ENCODE results near the gene RAD51D. TPM values are rescaled to one million over a fixed set of nuclear protein-coding genes. Genes with fewer than 3 reads are reported as not detected.
"Not testable (repeated sequence)": the region's sequence is repeated elsewhere in the genome, so short reads cannot be mapped to it uniquely, and the experiment has no call there.

RAD51D gene
- total RNA-seq, 2 experiments from 2014 or later = 25.6 to 25.9 TPM

- POLR2A ChIA-PET = no interaction called here
- CTCF ChIA-PET = interaction anchor here (1.5 kb wide), 1 partner anchor 15 kb away, joined by 4 read pairs; no protein-coding TSS in a partner anchor
- no peak overlapping the region for H3K4me3 Mint-ChIP-seq
- no peaks in the 10 kb centered on the region for H3K9me3 Mint-ChIP-seq
- no peak overlapping the region for H3K27ac Mint-ChIP-seq
- peaks cover 9% of the 10 kb centered on the region for H3K4me1 Mint-ChIP-seq
- no peaks in the 10 kb centered on the region for H3K27me3 Mint-ChIP-seq
- H3K36me3 Mint-ChIP-seq (ENCODE audit: low read depth) = peaks cover 52% of the 10 kb centered on the region
- DNase-seq = no peak
These were observed 15.7 kb upstream of the RAD51D start for GRCh38 chr17:35135322-35135721.

DNA sequence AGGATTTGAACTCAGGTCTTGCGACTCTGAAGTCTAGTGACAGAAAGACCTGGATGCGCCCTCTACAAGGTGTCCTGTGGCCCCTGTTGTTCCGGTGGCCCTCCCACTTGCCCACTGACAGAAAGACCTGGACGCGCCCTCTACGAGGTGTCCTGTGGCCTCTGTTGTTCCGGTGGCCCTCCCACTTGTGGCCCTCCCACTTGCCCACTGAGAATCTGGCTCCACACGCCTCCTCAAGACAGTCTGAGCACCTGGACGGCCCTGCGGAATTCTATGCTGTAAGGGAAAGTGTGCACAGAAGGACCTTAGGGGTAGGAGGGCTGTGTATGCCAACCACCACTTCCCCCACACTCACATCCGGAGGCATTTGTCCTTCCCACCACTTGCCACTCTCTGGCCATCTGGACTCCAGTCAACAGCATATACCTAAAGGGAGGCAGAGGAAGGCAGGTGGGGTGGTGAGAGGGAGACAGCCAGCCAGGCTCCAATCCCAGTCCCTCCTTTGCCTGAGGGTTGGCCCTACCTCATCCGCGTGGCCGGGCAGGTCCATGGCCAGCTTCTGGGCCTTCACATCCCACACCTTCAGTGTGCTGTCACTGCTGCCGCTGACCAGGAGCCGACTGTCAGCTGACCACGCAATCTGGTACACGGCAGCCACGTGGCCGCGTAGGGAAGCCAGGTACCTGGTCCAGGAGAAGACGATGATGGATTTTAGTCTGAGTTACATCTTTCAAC lies 13.3 kb upstream of the RAD51D start:
- H3K36me3 Mint-ChIP-seq (ENCODE audit: low read depth) = peaks cover 43% of the 10 kb centered on the region
- ChIA-PET CTCF (no interaction called here), POLR2A (no interaction called here)
- H3K27me3 Mint-ChIP-seq = no peaks in the 10 kb centered on the region
- no peak overlapping the region for H3K27ac Mint-ChIP-seq
- no peaks in the 10 kb centered on the region for H3K9me3 Mint-ChIP-seq
- H3K4me3 Mint-ChIP-seq = no peak overlapping the region
- no peaks in the 10 kb centered on the region for H3K4me1 Mint-ChIP-seq
- DNase-seq = no peak

DNA sequence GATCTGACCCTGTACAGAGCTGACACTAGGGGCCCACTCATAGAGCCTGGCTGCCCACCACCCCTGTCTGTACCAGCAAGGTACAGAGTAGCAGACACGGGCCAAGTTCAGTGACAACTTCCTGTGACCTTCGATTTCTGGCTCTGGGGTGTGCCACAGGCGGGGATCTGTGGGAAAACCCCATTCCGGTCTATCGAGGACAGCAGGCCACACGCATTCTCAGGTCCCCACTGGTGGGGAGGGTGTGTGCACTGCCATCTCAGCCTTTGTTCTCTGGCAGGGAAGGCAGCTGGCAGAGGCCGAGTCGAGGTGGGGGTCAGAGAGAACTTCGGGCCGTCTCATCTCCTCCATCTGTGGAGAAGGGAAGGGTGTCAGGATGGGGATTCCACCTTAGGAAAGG lies 12.4 kb upstream of the RAD51D start:
- H3K4me3 Mint-ChIP-seq = no peak overlapping the region
- H3K36me3 Mint-ChIP-seq (ENCODE audit: low read depth) = peaks cover 37% of the 10 kb centered on the region
- no peak overlapping the region for H3K27ac Mint-ChIP-seq
- no peaks in the 10 kb centered on the region for H3K27me3 Mint-ChIP-seq
- ChIA-PET POLR2A (interaction anchor here (2.3 kb wide), 1 partner anchor 9 kb away, joined by 14 read pairs; the partner anchor contains the start of gene NLE1), CTCF (no interaction called here)
- no peaks in the 10 kb centered on the region for H3K4me1 Mint-ChIP-seq
- H3K9me3 Mint-ChIP-seq = no peaks in the 10 kb centered on the region
- no peak for DNase-seq

DNA sequence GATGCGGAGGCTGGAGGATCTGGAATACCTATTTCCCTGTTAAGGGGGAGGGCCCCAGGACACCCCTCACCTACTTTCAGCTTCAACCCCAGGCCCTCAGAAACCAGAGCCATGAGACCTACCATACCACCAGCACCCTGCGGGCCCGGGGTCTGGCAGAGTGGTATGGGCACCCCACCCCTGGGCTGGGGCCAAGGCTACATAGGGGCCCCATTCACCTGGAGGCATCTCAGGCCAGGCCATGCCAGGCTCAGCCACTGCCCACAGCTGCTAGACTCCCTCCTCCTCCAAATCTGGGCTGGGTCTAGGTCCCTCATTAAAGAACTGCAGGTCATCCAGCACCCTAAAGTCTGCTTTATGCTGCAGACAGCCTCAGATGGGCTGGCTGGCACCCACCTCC lies 10.7 kb upstream of the RAD51D start:
- ChIA-PET CTCF (interaction anchor here (0.9 to 1.4 kb wide), 3 partner anchors 11 to 13 kb away, joined by 3 to 5 read pairs (median 5); partner anchors contain the start of gene RAD51D), POLR2A (interaction anchor here (1.0 to 2.3 kb wide), 3 partner anchors 9 to 83 kb away, joined by 3 to 14 read pairs (median 3); partner anchors contain the start of gene NLE1)
- Mint-ChIP-seq H3K36me3 (ENCODE audit: low read depth) (peaks cover 23% of the 10 kb centered on the region), H3K4me3 (no peak overlapping the region), H3K4me1 (no peaks in the 10 kb centered on the region), H3K27ac (no peak overlapping the region), H3K27me3 (no peaks in the 10 kb centered on the region), H3K9me3 (no peaks in the 10 kb centered on the region)
- no peak for DNase-seq

- H3K9me3 Mint-ChIP-seq = no peaks in the 10 kb centered on the region
- H3K27me3 Mint-ChIP-seq = no peaks in the 10 kb centered on the region
- H3K36me3 Mint-ChIP-seq (ENCODE audit: low read depth) = peaks cover 18% of the 10 kb centered on the region
- H3K27ac Mint-ChIP-seq = no peak overlapping the region
- no peaks in the 10 kb centered on the region for H3K4me1 Mint-ChIP-seq
- DNase-seq = no peak
- ChIA-PET CTCF (no interaction called here), POLR2A (interaction anchor here (0.8 to 1.3 kb wide), 5 partner anchors 9 to 108 kb away, joined by 3 read pairs; no protein-coding TSS in a partner anchor)
- no peak overlapping the region for H3K4me3 Mint-ChIP-seq
These were observed 10.3 kb upstream of the RAD51D start for GRCh38 chr17:35129973-35130351.

DNA sequence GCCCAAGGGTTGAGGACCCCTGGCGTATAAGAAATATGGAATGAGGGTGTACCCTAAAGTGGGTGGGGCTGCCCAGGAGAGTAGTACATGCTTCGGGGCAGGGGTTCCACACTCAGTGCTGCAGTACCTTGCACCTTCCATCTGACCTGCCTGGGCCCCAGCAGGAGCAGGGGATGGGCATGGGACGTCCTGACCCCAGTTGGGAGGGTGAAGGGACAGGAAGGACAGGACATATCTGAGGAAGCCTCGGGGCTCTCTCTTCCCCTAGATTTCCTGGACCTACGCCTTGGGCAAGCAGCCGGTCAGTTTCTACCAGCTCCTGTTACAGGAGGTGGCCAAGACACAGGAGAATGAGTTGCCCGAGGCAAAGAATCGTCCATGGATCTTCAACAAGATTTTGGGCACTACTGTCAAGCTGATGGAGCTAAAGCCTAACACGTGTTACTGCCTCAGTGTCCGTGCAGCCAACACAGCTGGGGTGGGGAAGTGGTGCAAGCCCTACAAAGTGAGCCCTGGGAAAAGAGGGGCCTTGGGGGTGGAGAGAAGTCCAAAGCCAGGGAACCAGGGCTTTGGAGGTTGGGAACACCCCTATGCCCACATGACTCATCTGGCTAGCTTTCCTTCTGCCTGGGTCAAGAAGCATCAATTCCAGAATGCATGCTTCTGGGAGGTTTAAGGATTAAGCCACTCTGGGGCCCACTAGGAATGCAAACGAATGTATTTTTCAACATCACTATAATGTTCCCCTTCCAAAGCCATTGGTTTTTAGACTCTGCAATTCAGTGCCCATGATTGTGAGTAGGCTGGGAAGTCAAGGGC lies 9.7 kb upstream of the RAD51D start:
- Mint-ChIP-seq H3K9me3 (no peaks in the 10 kb centered on the region), H3K36me3 (ENCODE audit: low read depth) (peaks cover 14% of the 10 kb centered on the region), H3K27me3 (no peaks in the 10 kb centered on the region), H3K4me1 (no peaks in the 10 kb centered on the region), H3K4me3 (no peak overlapping the region), H3K27ac (no peak overlapping the region)
- ChIA-PET POLR2A (interaction anchor here (0.8 to 1.3 kb wide), 4 partner anchors 10 to 108 kb away, joined by 3 read pairs; no protein-coding TSS in a partner anchor), CTCF (interaction anchor here (0.9 kb wide), 2 partner anchors 9 to 10 kb away, joined by 3 to 5 read pairs; no protein-coding TSS in a partner anchor)
- no peak for DNase-seq

DNA sequence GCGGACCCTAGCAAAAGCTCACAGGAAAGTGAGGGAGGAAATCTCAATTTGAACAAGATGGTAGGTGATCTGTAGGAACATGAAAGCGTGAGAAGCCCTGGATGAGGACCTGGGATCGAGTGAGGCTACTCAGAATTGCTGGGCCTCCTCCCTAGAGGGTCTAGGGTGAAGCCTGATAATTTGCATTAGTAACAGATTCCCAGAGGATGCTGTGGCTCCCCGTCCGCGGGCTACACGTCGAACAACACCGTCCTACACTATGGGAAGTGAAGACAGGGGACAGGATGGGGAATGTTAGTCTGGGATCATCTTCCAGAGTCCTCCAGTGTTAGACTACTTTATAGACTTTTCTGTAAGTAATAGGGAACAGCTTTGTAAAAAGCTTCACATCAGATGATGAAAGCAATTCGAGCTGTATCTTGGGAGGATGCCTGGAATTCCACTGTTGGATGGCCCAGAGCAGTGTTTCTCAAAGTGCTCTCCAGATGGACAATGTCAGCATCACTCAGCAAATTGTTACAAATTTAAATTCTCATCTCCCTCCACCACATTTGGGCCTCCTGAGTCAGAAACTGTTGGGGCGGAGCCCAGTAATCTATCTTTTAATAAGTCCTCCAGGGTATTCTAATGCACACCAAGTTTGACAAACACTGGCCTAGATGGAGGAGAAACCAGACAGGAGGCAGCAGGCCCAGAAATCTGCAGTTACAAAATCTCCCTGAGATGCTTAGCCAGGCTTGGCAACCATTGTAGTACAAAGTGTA lies 8.3 kb upstream of the RAD51D start:
- ChIA-PET POLR2A (interaction anchor here (0.7 to 1.7 kb wide), 4 partner anchors 8 to 21 kb away, joined by 3 to 5 read pairs (median 4); partner anchors contain the start of gene RAD51D), CTCF (interaction anchor here (0.6 to 0.9 kb wide), 3 partner anchors 8 to 487 kb away, joined by 3 to 5 read pairs (median 3); no protein-coding TSS in a partner anchor)
- no peak for DNase-seq
- Mint-ChIP-seq H3K4me3 (no peak overlapping the region), H3K36me3 (ENCODE audit: low read depth) (peaks cover 5% of the 10 kb centered on the region), H3K27ac (no peak overlapping the region), H3K9me3 (no peaks in the 10 kb centered on the region), H3K4me1 (no peaks in the 10 kb centered on the region), H3K27me3 (no peaks in the 10 kb centered on the region)

DNA sequence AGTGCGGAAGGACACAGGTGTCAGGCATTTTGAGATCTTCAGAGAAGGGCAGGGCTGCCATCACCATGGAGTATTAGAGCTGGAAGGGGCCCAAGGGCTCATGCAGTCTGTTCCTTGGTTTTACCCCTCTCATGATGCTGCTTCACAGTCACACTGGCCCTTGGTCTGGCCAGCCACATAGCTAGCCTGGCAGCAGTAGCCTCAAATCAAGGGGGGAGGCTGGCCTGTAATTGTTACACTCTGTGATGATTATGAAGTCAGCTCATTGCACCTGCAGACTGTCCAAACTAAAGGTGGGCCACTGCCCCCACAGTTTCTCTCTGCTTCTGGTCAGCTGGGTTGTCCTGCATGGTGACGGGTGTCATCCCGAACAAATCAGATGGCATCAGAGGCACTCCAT lies 1.7 kb upstream of the RAD51D start, which contains the start of gene FNDC8:
Gene FNDC8 (plus strand): TSS at position 301 of the 400 bp plus-strand sequence. CDS start 79 bp downstream, at position 380.
- Mint-ChIP-seq H3K4me3 (no peak within 1 kb of the TSS), H3K9me3 (no peaks in the 10 kb centered on the region), H3K36me3 (ENCODE audit: low read depth) (peaks cover 13% of the 10 kb centered on the region), H3K27me3 (no peaks in the 10 kb centered on the region), H3K27ac (no peak within 1 kb of the TSS), H3K4me1 (peaks cover 29% of the 10 kb centered on the region)
- ChIA-PET POLR2A (interaction anchor here (0.9 to 2.2 kb wide), 2 partner anchors 10 to 579 kb away, joined by 3 to 9 read pairs; no protein-coding TSS in a partner anchor), CTCF (interaction anchor here (1.0 to 5.2 kb wide), 3 partner anchors 57 to 126 kb away, joined by 3 to 123 read pairs (median 17); partner anchors contain the start of gene RFFL)
- DNase-seq = no peak

DNA sequence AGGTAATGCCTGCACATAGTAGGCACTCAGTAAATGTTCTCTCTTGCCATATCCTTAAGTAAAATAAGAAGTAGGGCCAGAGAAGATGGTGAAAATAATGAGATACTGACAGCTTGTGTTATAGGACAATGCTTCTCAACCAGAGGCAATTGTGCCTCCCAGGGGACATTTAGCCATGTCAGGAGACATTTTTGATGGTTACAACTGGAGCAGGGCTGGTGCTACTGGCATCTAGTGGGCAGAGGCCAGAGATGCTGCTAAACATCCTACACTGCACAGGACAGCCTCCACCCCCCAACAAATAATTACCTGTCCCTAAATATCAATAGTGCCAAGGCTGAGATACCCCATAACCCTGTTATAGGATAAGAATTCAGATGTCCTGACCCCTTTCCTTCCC lies 1.7 kb downstream of the RAD51D start:
- DNase-seq = peak; percentile 66
- peaks cover 42% of the 10 kb centered on the region for H3K4me1 Mint-ChIP-seq
- no peaks in the 10 kb centered on the region for H3K27me3 Mint-ChIP-seq
- H3K27ac Mint-ChIP-seq = peak overlapping the region; percentile 78
- H3K9me3 Mint-ChIP-seq = no peaks in the 10 kb centered on the region
- H3K4me3 Mint-ChIP-seq = peak overlapping the region; percentile 79
- POLR2A ChIA-PET = interaction anchor here (0.6 to 3.7 kb wide), 10 partner anchors 28 to 692 kb away, joined by 3 to 29 read pairs (median 10); partner anchors contain the start of genes CCT6B, LIG3, RFFL and ZNF830
- H3K36me3 Mint-ChIP-seq (ENCODE audit: low read depth) = peaks cover 27% of the 10 kb centered on the region
- CTCF ChIA-PET = interaction anchor here (1.0 to 5.2 kb wide), 15 partner anchors 11 to 577 kb away, joined by 3 to 123 read pairs (median 6); partner anchors contain the start of gene RFFL

GRCh38 chr17:35116845-35117244 lies 2.8 kb downstream of the RAD51D start:
- no peaks in the 10 kb centered on the region for H3K9me3 Mint-ChIP-seq
- H3K4me3 Mint-ChIP-seq = no peak overlapping the region
- H3K36me3 Mint-ChIP-seq (ENCODE audit: low read depth) = peaks cover 27% of the 10 kb centered on the region
- H3K4me1 Mint-ChIP-seq = peaks cover 43% of the 10 kb centered on the region
- CTCF ChIA-PET = interaction anchor here (1.5 to 5.2 kb wide), 2 partner anchors 14 to 122 kb away, joined by 5 to 123 read pairs; no protein-coding TSS in a partner anchor
- H3K27ac Mint-ChIP-seq = no peak overlapping the region
- no peak for DNase-seq
- no peaks in the 10 kb centered on the region for H3K27me3 Mint-ChIP-seq
- POLR2A ChIA-PET = no interaction called here

GRCh38 chr17:35110791-35111190 lies 8.9 kb downstream of the RAD51D start:
- peaks cover 20% of the 10 kb centered on the region for H3K36me3 Mint-ChIP-seq (ENCODE audit: low read depth)
- CTCF ChIA-PET = interaction anchor here (1.0 kb wide), 1 partner anchor 88 kb away, joined by 3 read pairs; no protein-coding TSS in a partner anchor

More at GRCh38 chr17:35110791-35111190, 8.9 kb downstream of the RAD51D start:
- peaks cover 16% of the 10 kb centered on the region for H3K4me1 Mint-ChIP-seq
- H3K27me3 Mint-ChIP-seq, H3K27ac Mint-ChIP-seq, H3K4me3 Mint-ChIP-seq, H3K9me3 Mint-ChIP-seq, DNase-seq, POLR2A ChIA-PET: not testable (repeated sequence)

Measured in activated CD4-positive, alpha-beta memory T cell treated with anti-CD3 and anti-CD28 coated beads, Interleukin-2, amount 10 ng/mL, durations not matched to agents 7 days and 5 days (primary cell).